DND-41 (cell line): Measurements from ENCODE around the gene HID1.

ENCODE experiments used
- EZH2 ChIP-seq: IDR thresholded peaks from 3 replicates; pipeline ENCODE4 v1.6.1; 2012; ENCODE audit warnings: borderline replicate concordance, low read depth, mild to moderate bottlenecking, moderate library complexity, low read length, inconsistent platforms; ENCODE audit not compliant: severe bottlenecking
- TF ChIP-seq, protein P1 (sequence below): IDR thresholded peaks from 2 replicates; pipeline ENCODE4 v1.5.1; 2012; ENCODE audit warnings: borderline replicate concordance, low read length, moderate library complexity, mild to moderate bottlenecking; ENCODE audit not compliant: poor library complexity, severe bottlenecking; ENCODE audit errors: extremely low read depth

GRCh38 chr17:74941128-74941725 is 31.3 kb downstream of the HID1 start:
- TF ChIP-seq, protein P1, sequence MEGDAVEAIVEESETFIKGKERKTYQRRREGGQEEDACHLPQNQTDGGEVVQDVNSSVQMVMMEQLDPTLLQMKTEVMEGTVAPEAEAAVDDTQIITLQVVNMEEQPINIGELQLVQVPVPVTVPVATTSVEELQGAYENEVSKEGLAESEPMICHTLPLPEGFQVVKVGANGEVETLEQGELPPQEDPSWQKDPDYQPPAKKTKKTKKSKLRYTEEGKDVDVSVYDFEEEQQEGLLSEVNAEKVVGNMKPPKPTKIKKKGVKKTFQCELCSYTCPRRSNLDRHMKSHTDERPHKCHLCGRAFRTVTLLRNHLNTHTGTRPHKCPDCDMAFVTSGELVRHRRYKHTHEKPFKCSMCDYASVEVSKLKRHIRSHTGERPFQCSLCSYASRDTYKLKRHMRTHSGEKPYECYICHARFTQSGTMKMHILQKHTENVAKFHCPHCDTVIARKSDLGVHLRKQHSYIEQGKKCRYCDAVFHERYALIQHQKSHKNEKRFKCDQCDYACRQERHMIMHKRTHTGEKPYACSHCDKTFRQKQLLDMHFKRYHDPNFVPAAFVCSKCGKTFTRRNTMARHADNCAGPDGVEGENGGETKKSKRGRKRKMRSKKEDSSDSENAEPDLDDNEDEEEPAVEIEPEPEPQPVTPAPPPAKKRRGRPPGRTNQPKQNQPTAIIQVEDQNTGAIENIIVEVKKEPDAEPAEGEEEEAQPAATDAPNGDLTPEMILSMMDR = no peak
- TF ChIP-seq EZH2 = no peak
